Gastroesophageal sphincter (tissue), 4 donors: Measurements from ENCODE around the gene TM9SF4. TPM values are rescaled to one million over a fixed set of nuclear protein-coding genes. Genes with fewer than 3 reads are reported as not detected.

Source experiments
- ATAC-seq: fragments of 150-250 bp; one replicate; pipeline ENCODE4 v1.9.1; 2016; ENCODE audit warnings: mild to moderate bottlenecking, moderate library complexity
- H3K27ac ChIP-seq, 4 donors: fragments of 200-600 bp; sonication (generic) in 3 of 4; 1 replicate in 3 of 4; 2 replicates in 1 of 4; pipeline ENCODE4 v1.5.1; 2016 to 2019
- H3K27me3 ChIP-seq: fragments of 200-600 bp; sonication (generic); one replicate; pipeline ENCODE4 v1.5.1; 2019
- H3K36me3 ChIP-seq, 2 donors: fragments of 200-600 bp; sonication (generic); one replicate each; pipeline ENCODE4 v1.5.1; 2019; ENCODE audit warnings: control low read depth in 1 of 2
- H3K4me1 ChIP-seq, 3 donors: fragments of 200-600 bp; sonication (generic); 1 replicate in 2 of 3; 2 replicates in 1 of 3; pipeline ENCODE4 v1.5.1; 2016 to 2019; ENCODE audit warnings: control low read depth in 2 of 3
- H3K4me3 ChIP-seq, 2 donors: fragments of 200-600 bp; sonication (generic); one replicate each; pipeline ENCODE4 v1.5.1; 2019; ENCODE audit warnings: mild to moderate bottlenecking in 1 of 2, moderate library complexity in 1 of 2
- H3K9me3 ChIP-seq, 3 donors: fragments of 200-600 bp; sonication (generic); one replicate each; pipeline ENCODE4 v1.5.1; 2017 to 2019; ENCODE audit warnings: control low read depth in 2 of 3
- EP300 ChIP-seq: sonication (generic); formaldehyde crosslinking; IDR thresholded peaks from one replicate; pipeline ENCODE4 v1.6.1; 2017; ENCODE audit warnings: antibody characterized with exemption, mild to moderate bottlenecking
- POLR2A ChIP-seq, 2 donors: fragments of 450-650 bp; IDR thresholded peaks; one replicate each; pipeline ENCODE4 v1.6.1; 2017; ENCODE audit warnings: antibody characterized with exemption in 2 of 2, mild to moderate bottlenecking in 2 of 2, moderate library complexity in 1 of 2
- POLR2AphosphoS5 ChIP-seq: sonication (generic); formaldehyde crosslinking; IDR thresholded peaks from one replicate; pipeline ENCODE4 v1.6.1; 2017; ENCODE audit warnings: antibody characterized with exemption
- WGBS, 2 donors: methylation state at CpG; one replicate each; pipeline ENCODE4 v1.1.5; 2018; ENCODE audit warnings: low coverage in 1 of 2; 5-methylcytosine and 5-hydroxymethylcytosine counted together
- total RNA-seq, 4 donors: library from RNA; depleted of rRNA; stranded (reverse); fragments of >200 nt; gene quantifications; one replicate each; pipeline ENCODE4 v1.1.0, GENCODE V29; 2016
- TF ChIP-seq, protein P1 (sequence below), 4 experiments: fragments of 200-600 bp in 2 of 4; fragments of 450-650 bp in 2 of 4; sonication (generic) in 1 of 4; IDR thresholded peaks; one replicate each; pipeline ENCODE4 v1.5.1; 2017 to 2019; ENCODE audit warnings: antibody characterized with exemption in 4 of 4, mild to moderate bottlenecking in 2 of 4, moderate library complexity in 2 of 4

The TM9SF4 gene
- total RNA-seq, 4 donors from 2014 or later: 20.7 to 32.6 (median 22.9) TPM

GRCh38 chr20:32205843-32206759, 96.6 kb downstream of the TM9SF4 start:
- Histone ChIP-seq H3K9me3 (no peaks in the 10 kb centered on the region), H3K27me3 (no peaks in the 10 kb centered on the region), H3K36me3 (peaks cover 0 to 23% of the 10 kb centered on the region in 2 donors), H3K4me3 (peak overlapping the region; percentile 91 to 94), H3K4me1 (peaks cover 16 to 81% (median 40%) of the 10 kb centered on the region in 3 donors), H3K27ac (peak overlapping the region; percentile 61 to 94 (median 90))
- ATAC-seq: no peak
- WGBS, 2 donors: 32 to 52% methylated on average over 2 to 3 of the region's 8 CpGs
- TF ChIP-seq POLR2A (IDR thresholded peaks at IDR 0.05): no peak
- TF ChIP-seq, protein P1, sequence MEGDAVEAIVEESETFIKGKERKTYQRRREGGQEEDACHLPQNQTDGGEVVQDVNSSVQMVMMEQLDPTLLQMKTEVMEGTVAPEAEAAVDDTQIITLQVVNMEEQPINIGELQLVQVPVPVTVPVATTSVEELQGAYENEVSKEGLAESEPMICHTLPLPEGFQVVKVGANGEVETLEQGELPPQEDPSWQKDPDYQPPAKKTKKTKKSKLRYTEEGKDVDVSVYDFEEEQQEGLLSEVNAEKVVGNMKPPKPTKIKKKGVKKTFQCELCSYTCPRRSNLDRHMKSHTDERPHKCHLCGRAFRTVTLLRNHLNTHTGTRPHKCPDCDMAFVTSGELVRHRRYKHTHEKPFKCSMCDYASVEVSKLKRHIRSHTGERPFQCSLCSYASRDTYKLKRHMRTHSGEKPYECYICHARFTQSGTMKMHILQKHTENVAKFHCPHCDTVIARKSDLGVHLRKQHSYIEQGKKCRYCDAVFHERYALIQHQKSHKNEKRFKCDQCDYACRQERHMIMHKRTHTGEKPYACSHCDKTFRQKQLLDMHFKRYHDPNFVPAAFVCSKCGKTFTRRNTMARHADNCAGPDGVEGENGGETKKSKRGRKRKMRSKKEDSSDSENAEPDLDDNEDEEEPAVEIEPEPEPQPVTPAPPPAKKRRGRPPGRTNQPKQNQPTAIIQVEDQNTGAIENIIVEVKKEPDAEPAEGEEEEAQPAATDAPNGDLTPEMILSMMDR (IDR thresholded peaks at IDR 0.05): no peak
- no peak for TF ChIP-seq POLR2AphosphoS5
- no peak for TF ChIP-seq EP300

- peaks cover 0 to 23% of the 10 kb centered on the region in 2 donors for H3K36me3 ChIP-seq
- H3K4me1 ChIP-seq: peaks cover 16 to 73% (median 37%) of the 10 kb centered on the region in 3 donors
- TF ChIP-seq POLR2A (IDR thresholded peaks at IDR 0.05) (no peak), POLR2AphosphoS5 (no peak), EP300 (no peak)
- TF ChIP-seq, protein P1 (IDR thresholded peaks at IDR 0.05): no peak
- H3K27me3 ChIP-seq: no peaks in the 10 kb centered on the region
- no peak for ATAC-seq
- WGBS, 2 donors: 5 to 7% methylated on average over 8 to 9 of the region's 40 CpGs
- peak overlapping the region; percentile 91 to 94 for H3K4me3 ChIP-seq
- peak overlapping the region; percentile 72 to 94 (median 90) for H3K27ac ChIP-seq
- no peaks in the 10 kb centered on the region for H3K9me3 ChIP-seq
These were observed 97.5 kb downstream of the TM9SF4 start for GRCh38 chr20:32206760-32207625.

GRCh38 chr20:32207626-32208498, 98.3 kb downstream of the TM9SF4 start, which contains the start of the genes PLAGL2 and POFUT1:
TSS of gene PLAGL2 (minus strand) at chr20:32207743. CDS start at chr20:32202178, 5,565 bp downstream.
TSS of gene POFUT1 (plus strand) at chr20:32207880. CDS start at chr20:32207942, 62 bp downstream.
- Histone ChIP-seq H3K9me3 (no peaks in the 10 kb centered on the region), H3K4me1 (peaks cover 16 to 65% (median 37%) of the 10 kb centered on the region in 3 donors), H3K27me3 (no peaks in the 10 kb centered on the region), H3K27ac (peak within 1 kb of the TSS; percentile 72 to 94 (median 90)), H3K36me3 (peaks cover 0 to 28% of the 10 kb centered on the region in 2 donors), H3K4me3 (peak within 1 kb of the TSS; percentile 91 to 94)
- ATAC-seq: peak; percentile 99
- TF ChIP-seq POLR2AphosphoS5: no peak
- TF ChIP-seq, protein P1 (IDR thresholded peaks at IDR 0.05): peak in 2 of 4 experiments; percentile 15 to 61
- TF ChIP-seq POLR2A (IDR thresholded peaks at IDR 0.05): peak; percentile 57 to 80
- TF ChIP-seq EP300: no peak
- WGBS, 2 donors: 0 to 7% methylated on average over 3 to 6 of the region's 74 CpGs

- no peak for TF ChIP-seq POLR2A (IDR thresholded peaks at IDR 0.05)
- TF ChIP-seq, protein P1 (IDR thresholded peaks at IDR 0.05): no peak
- no peak for TF ChIP-seq EP300
- TF ChIP-seq POLR2AphosphoS5: no peak
- WGBS, 2 donors: 54 to 63% methylated on average over 8 to 9 of the region's 13 CpGs
These were observed 99.1 kb downstream of the TM9SF4 start for GRCh38 chr20:32208499-32209154.

More at GRCh38 chr20:32208499-32209154, 99.1 kb downstream of the TM9SF4 start:
- peaks cover 14 to 57% (median 34%) of the 10 kb centered on the region in 3 donors for H3K4me1 ChIP-seq
- ATAC-seq: no peak
- peak overlapping the region; percentile 91 to 94 for H3K4me3 ChIP-seq
- H3K9me3 ChIP-seq: no peaks in the 10 kb centered on the region
- H3K27me3 ChIP-seq: no peaks in the 10 kb centered on the region
- H3K36me3 ChIP-seq: peaks cover 0 to 36% of the 10 kb centered on the region in 2 donors
- H3K27ac ChIP-seq: peak overlapping the region in 2 of 4 donors; percentile 91 to 94
